Neutrophil (primary cell): ENCODE data around the gene CD99.

Source experiments
- H3K27ac ChIP-seq: fragments of 200-600 bp; sonication (generic); 2 replicates; pipeline ENCODE4 v1.5.1; 2016; ENCODE audit warnings: mild to moderate bottlenecking, moderate library complexity
- H3K27me3 ChIP-seq: fragments of 200-600 bp; sonication (generic); 2 replicates; pipeline ENCODE4 v1.6.0; 2016; ENCODE audit warnings: mild to moderate bottlenecking
- H3K36me3 ChIP-seq: fragments of 200-600 bp; sonication (generic); 2 replicates; pipeline ENCODE4 v1.5.1; 2017
- H3K4me1 ChIP-seq, 2 experiments: fragments of 200-600 bp in 1 of 2; sonication (generic) in 1 of 2; 1 replicate in 1 of 2; 2 replicates in 1 of 2; pipeline versions ENCODE4 v1.5.1 to v1.6.1; 2013 to 2016; ENCODE audit warnings: low read depth in 1 of 2, low read length in 1 of 2, mild to moderate bottlenecking in 1 of 2, moderate library complexity in 1 of 2; ENCODE audit not compliant: control insufficient read depth in 1 of 2, insufficient read depth in 1 of 2
- H3K4me3 ChIP-seq, 2 experiments: fragments of 200-600 bp in 1 of 2; sonication (generic) in 1 of 2; 1 replicate in 1 of 2; 2 replicates in 1 of 2; pipeline ENCODE4 v1.5.1; 2013 to 2016; ENCODE audit warnings: low read depth in 1 of 2, low read length in 1 of 2, mild to moderate bottlenecking in 1 of 2, moderate library complexity in 1 of 2
- H3K9me3 ChIP-seq: fragments of 200-600 bp; sonication (generic); 2 replicates; pipeline ENCODE4 v1.5.1; 2016
- CTCF ChIP-seq: fragments of 200-600 bp; sonication (generic); IDR thresholded peaks from 2 replicates; pipeline ENCODE4 v1.5.1; 2016; ENCODE audit warnings: antibody characterized with exemption

CD99 gene

GRCh38 chrX:2676794-2677675, 14.1 kb upstream of the CD99 start:
- Histone ChIP-seq H3K4me3 (no peak overlapping the region), H3K27me3 (no peaks in the 10 kb centered on the region), H3K9me3 (no peaks in the 10 kb centered on the region), H3K4me1 (no peaks in the 10 kb centered on the region), H3K36me3 (no peaks in the 10 kb centered on the region), H3K27ac (no peak overlapping the region)
- no peak for TF ChIP-seq CTCF

- Histone ChIP-seq H3K27me3 (no peaks in the 10 kb centered on the region), H3K27ac (no peak overlapping the region), H3K9me3 (no peaks in the 10 kb centered on the region), H3K4me3 (no peak overlapping the region), H3K36me3 (no peaks in the 10 kb centered on the region), H3K4me1 (no peaks in the 10 kb centered on the region)
- no peak for TF ChIP-seq CTCF
Measured at GRCh38 chrX:2677764-2678163, 13.3 kb upstream of the CD99 start.

- Histone ChIP-seq H3K36me3 (no peaks in the 10 kb centered on the region), H3K4me1 (no peaks in the 10 kb centered on the region), H3K4me3 (no peak overlapping the region), H3K27ac (no peak overlapping the region), H3K27me3 (no peaks in the 10 kb centered on the region), H3K9me3 (no peaks in the 10 kb centered on the region)
- TF ChIP-seq CTCF = no peak
Measured at GRCh38 chrX:2678583-2678982, 12.5 kb upstream of the CD99 start.

GRCh38 chrX:2679534-2680485, 11.3 kb upstream of the CD99 start:
- no peaks in the 10 kb centered on the region for H3K9me3 ChIP-seq
- no peak overlapping the region for H3K4me3 ChIP-seq
- no peaks in the 10 kb centered on the region for H3K36me3 ChIP-seq
- no peaks in the 10 kb centered on the region for H3K4me1 ChIP-seq
- H3K27me3 ChIP-seq = no peaks in the 10 kb centered on the region
- no peak overlapping the region for H3K27ac ChIP-seq
- TF ChIP-seq CTCF = no peak

- Histone ChIP-seq H3K4me3 (no peak overlapping the region), H3K36me3 (no peaks in the 10 kb centered on the region), H3K27me3 (no peaks in the 10 kb centered on the region), H3K4me1 (no peaks in the 10 kb centered on the region), H3K27ac (no peak overlapping the region), H3K9me3 (no peaks in the 10 kb centered on the region)
- TF ChIP-seq CTCF = no peak
Measured at GRCh38 chrX:2680486-2681348, 10.4 kb upstream of the CD99 start.
